SK-N-SH (cell line): Measurements from ENCODE around the gene SPINT2. TPM values are rescaled to one million over a fixed set of nuclear protein-coding genes. Genes with fewer than 3 reads are reported as not detected.

Experiments used
- CTCF ChIA-PET: fragments of 300-600, 350-600 bp; formaldehyde crosslinking; extraction: SDS; loops from one replicate; lab custom pipeline; 2021; lab: Yijun Ruan, JAX
- POLR2A ChIA-PET: fragments of 350-600 bp; sonication (Branson Sonifier 250); formaldehyde crosslinking; extraction: SDS; loops from one replicate; lab custom pipeline; 2020; ENCODE audit warnings: antibody characterized with exemption, inconsistent platforms; lab: Yijun Ruan, JAX
- DNase-seq: peaks from one replicate; pipeline ENCODE4 v3.0.0; 2012
- H2AFZ ChIP-seq: fragments of 200-600 bp; sonication (generic); 2 replicates; pipeline ENCODE4 v1.8.1; 2016; ENCODE audit warnings: antibody characterized with exemption, mild to moderate bottlenecking, low read depth
- H3F3A ChIP-seq: fragments of 200-600 bp; sonication (generic); replicated peaks from 2 replicates; pipeline ENCODE3; 2016; ENCODE audit warnings: antibody characterized with exemption, mild to moderate bottlenecking; ENCODE audit not compliant: insufficient read depth
- H3K27ac ChIP-seq, 2 experiments: fragments of 200-500 bp in 1 of 2; fragments of 200-600 bp in 1 of 2; sonication (Bioruptor generic) in 1 of 2; sonication (generic), shearing (Covaris generic) in 1 of 2; 2 replicates each; pipeline versions ENCODE4 v1.5.1 to v1.6.1; 2014 to 2016; ENCODE audit warnings: low read depth in 2 of 2, inconsistent platforms in 1 of 2, low read length in 1 of 2, mild to moderate bottlenecking in 1 of 2, mixed read lengths in 1 of 2
- H3K27me3 ChIP-seq: fragments of 200-600 bp; sonication (generic), shearing (Covaris generic); 2 replicates; pipeline ENCODE4 v1.6.1; 2016; ENCODE audit warnings: mixed run types; ENCODE audit not compliant: insufficient read depth
- H3K36me3 ChIP-seq, 2 experiments: fragments of 200-500 bp in 1 of 2; fragments of 200-600 bp in 1 of 2; sonication (Bioruptor generic) in 1 of 2; sonication (generic) in 1 of 2; replicated peaks in 1 of 2; 2 replicates each; pipeline versions ENCODE3 to v1.5.1; 2014 to 2016; ENCODE audit warnings: low read length in 1 of 2, mild to moderate bottlenecking in 1 of 2; ENCODE audit not compliant: insufficient read depth in 2 of 2, control insufficient read depth in 1 of 2
- H3K4me1 ChIP-seq, 2 experiments: fragments of 200-500 bp in 1 of 2; fragments of 200-600 bp in 1 of 2; sonication (Bioruptor generic) in 1 of 2; sonication (generic), shearing (Covaris generic) in 1 of 2; 2 replicates each; pipeline versions ENCODE4 v1.5.1 to v1.6.1; 2014 to 2016; ENCODE audit warnings: low read depth in 1 of 2, low read length in 1 of 2, mixed run types in 1 of 2; ENCODE audit not compliant: insufficient read depth in 2 of 2, control insufficient read depth in 1 of 2
- H3K4me2 ChIP-seq: fragments of 200-600 bp; sonication (generic), shearing (Covaris generic); 2 replicates; pipeline ENCODE4 v1.6.1; 2017; ENCODE audit warnings: mixed run types
- H3K4me3 ChIP-seq, 2 experiments: fragments of 200-500 bp in 1 of 2; fragments of 200-600 bp in 1 of 2; sonication (Bioruptor generic) in 1 of 2; sonication (generic), shearing (Covaris generic) in 1 of 2; 2 replicates each; pipeline versions ENCODE4 v1.5.1 to v1.8.1; 2014 to 2016; ENCODE audit warnings: low read depth in 2 of 2, inconsistent platforms in 1 of 2, low read length in 1 of 2, mild to moderate bottlenecking in 1 of 2, mixed read lengths in 1 of 2, moderate library complexity in 1 of 2
- H3K79me2 ChIP-seq: fragments of 200-600 bp; sonication (generic); 2 replicates; pipeline ENCODE4 v1.8.1; 2017; ENCODE audit warnings: mild to moderate bottlenecking; ENCODE audit not compliant: insufficient read depth
- H3K9ac ChIP-seq: fragments of 200-600 bp; sonication (generic); 2 replicates; pipeline ENCODE4 v1.6.1; 2017; ENCODE audit warnings: mixed run types
- H3K9me2 ChIP-seq: fragments of 200-600 bp; sonication (generic); 2 replicates; pipeline ENCODE4 v1.6.1; 2017; ENCODE audit warnings: mixed run types
- H3K9me3 ChIP-seq: fragments of 200-600 bp; sonication (generic); 2 replicates; pipeline ENCODE4 v1.6.1; 2017; ENCODE audit warnings: mixed run types, mild to moderate bottlenecking, moderate library complexity
- H4K20me1 ChIP-seq: fragments of 200-600 bp; sonication (generic); 2 replicates; pipeline ENCODE4 v1.6.1; 2017; ENCODE audit warnings: mild to moderate bottlenecking, mixed run types; ENCODE audit not compliant: insufficient read depth
- CHD2 ChIP-seq: fragments of 150-350 bp; IDR thresholded peaks from 2 replicates; pipeline ENCODE4 v1.6.1; 2018; ENCODE audit warnings: low read length; ENCODE audit not compliant: partially characterized antibody
- EP300 ChIP-seq, 2 experiments: IDR thresholded peaks; 2 replicates each; pipeline versions ENCODE4 v1.4.0 to v1.6.1; 2012; ENCODE audit warnings: borderline replicate concordance in 1 of 2, low read depth in 1 of 2, low read length in 1 of 2
- EZH2phosphoT487 ChIP-seq: fragments of 200-600 bp; sonication (generic); IDR thresholded peaks from 2 replicates; pipeline ENCODE4 v1.6.1; 2017; ENCODE audit warnings: low read depth, mixed run types, mild to moderate bottlenecking, antibody characterized with exemption, moderate library complexity, borderline replicate concordance
- FOXM1 ChIP-seq: IDR thresholded peaks from 2 replicates; pipeline ENCODE4 v1.4.0; 2012; ENCODE audit warnings: low read depth, mild to moderate bottlenecking
- GABPA ChIP-seq: IDR thresholded peaks from 2 replicates; pipeline ENCODE4 v1.4.0; 2012; ENCODE audit warnings: low read depth, mild to moderate bottlenecking
- GATA2 ChIP-seq: sonication (generic); formaldehyde crosslinking; IDR thresholded peaks from 2 replicates; pipeline ENCODE4 v1.5.0; 2020; ENCODE audit warnings: mild to moderate bottlenecking, missing genetic modification reagents
- JUND ChIP-seq: IDR thresholded peaks from 2 replicates; pipeline ENCODE4 v1.4.0; 2012
- MXI1 ChIP-seq: IDR thresholded peaks from 2 replicates; pipeline ENCODE4 v1.6.1; 2012; ENCODE audit warnings: mild to moderate bottlenecking, low read depth, low read length, improper control_type of control experiment
- POLR2AphosphoS5 ChIP-seq: IDR thresholded peaks from 2 replicates; pipeline ENCODE4 v1.6.1; 2012; ENCODE audit warnings: low read depth, low read length
- RAD21 ChIP-seq: IDR thresholded peaks from 2 replicates; pipeline ENCODE4 v1.6.1; 2012; ENCODE audit warnings: mild to moderate bottlenecking, low read length
- RXRA ChIP-seq: IDR thresholded peaks from 2 replicates; pipeline ENCODE4 v1.4.0; 2012; ENCODE audit warnings: low read depth, mild to moderate bottlenecking, borderline replicate concordance
- SMC3 ChIP-seq: IDR thresholded peaks from 2 replicates; pipeline ENCODE4 v1.6.1; 2012; ENCODE audit warnings: low read depth, low read length, improper control_type of control experiment
- TAF1 ChIP-seq: IDR thresholded peaks from 2 replicates; pipeline ENCODE4 v1.6.1; 2012; ENCODE audit warnings: low read depth, mild to moderate bottlenecking, low read length, moderate library complexity, borderline replicate concordance
- TCF12 ChIP-seq: IDR thresholded peaks from 2 replicates; pipeline ENCODE4 v1.4.0; 2012
- WGBS: methylation state at CpG from one replicate; pipeline ENCODE4 v1.1.6; 2017; ENCODE audit warnings: low lambda C conversion rate; 5-methylcytosine and 5-hydroxymethylcytosine counted together
- polyA plus RNA-seq, 3 experiments: library from polyadenylated mRNA; depleted of rRNA; stranded (reverse); fragments of >200 nt; gene quantifications; 2 replicates each; pipeline ENCODE4 v1.2.3, GENCODE V29; 2012
- TF ChIP-seq, protein P1 (sequence below): fragments of 200-600 bp; sonication (generic); IDR thresholded peaks from 2 replicates; pipeline ENCODE4 v1.6.1; 2017; ENCODE audit warnings: antibody characterized with exemption, mild to moderate bottlenecking, moderate library complexity
- TF ChIP-seq, protein P2 (sequence below): IDR thresholded peaks from 2 replicates; pipeline ENCODE4; 2012
- TF ChIP-seq, protein P3 (sequence below): fragments of 150-350 bp; IDR thresholded peaks from 2 replicates; pipeline ENCODE4 v1.6.1; 2016; ENCODE audit warnings: mild to moderate bottlenecking, low read depth, low read length
- TF ChIP-seq, protein P4 (sequence below): IDR thresholded peaks from 2 replicates; pipeline ENCODE4 v1.4.0; 2012; ENCODE audit warnings: low read depth, borderline replicate concordance
- TF ChIP-seq, protein P5 (sequence below): IDR thresholded peaks from 2 replicates; pipeline ENCODE4 v1.4.0; 2012; ENCODE audit warnings: low read depth, borderline replicate concordance

SPINT2 gene
- polyA plus RNA-seq, 1 of the 3 experiments (the other 2 are of a cell fraction): 1.0 TPM

DNA sequence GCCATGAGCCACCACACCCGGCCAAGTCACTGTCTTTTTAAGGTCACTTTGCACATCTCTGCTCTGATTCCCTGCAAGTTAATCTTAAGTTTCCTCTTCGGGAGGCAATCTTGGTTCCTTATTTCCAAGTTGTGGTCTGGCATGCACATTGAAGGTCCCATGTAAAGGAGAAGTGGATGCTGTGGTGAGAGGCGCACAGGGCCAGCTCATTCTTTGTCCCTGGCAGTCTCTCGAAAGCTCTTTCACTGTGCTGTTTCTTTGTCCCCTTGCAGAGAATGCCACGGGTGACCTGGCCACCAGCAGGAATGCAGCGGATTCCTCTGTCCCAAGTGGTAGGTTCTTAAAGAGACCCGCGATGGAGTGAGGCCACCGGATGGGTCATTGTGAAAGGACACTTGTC is 23.2 kb downstream of the SPINT2 start:
- H3K9ac ChIP-seq: no peak overlapping the region
- ChIA-PET CTCF (interaction anchor here (1.5 kb wide), 1 partner anchor 385 kb away, joined by 4 read pairs; no protein-coding TSS in a partner anchor), POLR2A (no interaction called here)
- H3K27ac ChIP-seq: peak overlapping the region in 1 of 2 experiments; percentile 77; a peak in 2 of 4 replicates
- H3K9me2 ChIP-seq: no peaks in the 10 kb centered on the region
- WGBS: 91% methylated on average over 9 of the region's 9 CpGs
- no peak for DNase-seq
- no peaks in the 10 kb centered on the region for H3F3A ChIP-seq
- H3K4me1 ChIP-seq: peaks cover 0 to 17% of the 10 kb centered on the region in 2 experiments; a peak in 1 of 4 replicates
- no peaks in the 10 kb centered on the region for H3K27me3 ChIP-seq
- no peaks in the 10 kb centered on the region for H3K9me3 ChIP-seq
- H3K4me2 ChIP-seq: no peak overlapping the region
- H3K4me3 ChIP-seq: no peak overlapping the region
- H4K20me1 ChIP-seq: no peaks in the 10 kb centered on the region
- H2AFZ ChIP-seq: no peak overlapping the region
- no peaks in the 10 kb centered on the region for H3K79me2 ChIP-seq
- TF ChIP-seq GABPA (no peak), EP300 (IDR thresholded peaks at IDR 0.05; ENCODE audit: borderline replicate concordance in 1 of 2, low read depth in 1 of 2, low read length in 1 of 2) (no peak), CHD2 (no peak), TAF1 (no peak)
- TF ChIP-seq, protein P1, sequence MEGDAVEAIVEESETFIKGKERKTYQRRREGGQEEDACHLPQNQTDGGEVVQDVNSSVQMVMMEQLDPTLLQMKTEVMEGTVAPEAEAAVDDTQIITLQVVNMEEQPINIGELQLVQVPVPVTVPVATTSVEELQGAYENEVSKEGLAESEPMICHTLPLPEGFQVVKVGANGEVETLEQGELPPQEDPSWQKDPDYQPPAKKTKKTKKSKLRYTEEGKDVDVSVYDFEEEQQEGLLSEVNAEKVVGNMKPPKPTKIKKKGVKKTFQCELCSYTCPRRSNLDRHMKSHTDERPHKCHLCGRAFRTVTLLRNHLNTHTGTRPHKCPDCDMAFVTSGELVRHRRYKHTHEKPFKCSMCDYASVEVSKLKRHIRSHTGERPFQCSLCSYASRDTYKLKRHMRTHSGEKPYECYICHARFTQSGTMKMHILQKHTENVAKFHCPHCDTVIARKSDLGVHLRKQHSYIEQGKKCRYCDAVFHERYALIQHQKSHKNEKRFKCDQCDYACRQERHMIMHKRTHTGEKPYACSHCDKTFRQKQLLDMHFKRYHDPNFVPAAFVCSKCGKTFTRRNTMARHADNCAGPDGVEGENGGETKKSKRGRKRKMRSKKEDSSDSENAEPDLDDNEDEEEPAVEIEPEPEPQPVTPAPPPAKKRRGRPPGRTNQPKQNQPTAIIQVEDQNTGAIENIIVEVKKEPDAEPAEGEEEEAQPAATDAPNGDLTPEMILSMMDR: no peak
- H3K36me3 ChIP-seq: no peaks in the 10 kb centered on the region

DNA sequence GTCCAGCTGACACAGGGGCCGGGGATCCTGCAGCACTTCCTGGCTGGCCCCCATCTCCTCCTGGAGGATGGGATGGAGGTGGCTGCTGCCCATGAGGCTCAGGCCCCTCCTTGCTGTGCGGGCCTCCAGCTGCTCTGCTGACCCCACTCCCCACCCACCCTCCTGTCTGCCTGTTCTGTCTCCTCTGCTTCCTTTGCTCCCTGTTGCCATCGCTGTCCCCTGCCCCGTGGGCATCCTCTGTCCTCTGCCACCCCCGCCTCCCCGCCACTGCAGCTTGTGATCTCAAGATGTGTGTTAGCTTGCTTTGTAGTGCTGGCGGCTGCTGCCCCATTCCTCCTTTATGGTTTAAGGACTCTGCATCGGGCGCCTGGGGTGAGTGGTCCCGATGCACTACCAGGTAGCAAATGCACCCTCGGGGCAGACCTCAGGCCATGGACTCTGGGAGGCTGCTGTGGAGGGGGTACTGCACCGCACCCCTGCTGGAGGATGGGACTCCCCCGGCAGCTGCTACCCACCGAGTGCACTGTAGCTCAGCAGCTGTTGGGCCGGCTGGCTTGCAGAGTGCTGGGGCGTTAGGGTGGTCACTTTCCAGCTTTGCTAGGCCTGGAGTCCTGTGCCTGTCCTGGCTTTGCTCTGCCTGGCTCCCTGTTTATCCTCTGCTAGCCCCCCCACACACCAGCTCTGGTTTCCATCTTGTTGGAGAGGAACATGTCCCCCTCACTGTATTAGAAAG is 23.9 kb downstream of the SPINT2 start:
- H3K9me2 ChIP-seq: no peaks in the 10 kb centered on the region
- H3K79me2 ChIP-seq: no peaks in the 10 kb centered on the region
- ChIA-PET CTCF (interaction anchor here (1.1 to 1.5 kb wide), 2 partner anchors 44 to 386 kb away, joined by 3 to 4 read pairs; no protein-coding TSS in a partner anchor), POLR2A (no interaction called here)
- H3K4me3 ChIP-seq: no peak overlapping the region
- no peaks in the 10 kb centered on the region for H3K27me3 ChIP-seq
- no peaks in the 10 kb centered on the region for H4K20me1 ChIP-seq
- DNase-seq: peak; percentile 76
- H3F3A ChIP-seq: no peaks in the 10 kb centered on the region
- peak overlapping the region in 1 of 2 experiments; percentile 77; a peak in 2 of 4 replicates for H3K27ac ChIP-seq
- H3K9me3 ChIP-seq: no peaks in the 10 kb centered on the region
- H3K9ac ChIP-seq: no peak overlapping the region
- 53% methylated on average over 8 of the region's 16 CpGs for WGBS
- H2AFZ ChIP-seq: no peak overlapping the region
- H3K4me1 ChIP-seq: peaks cover 0 to 17% of the 10 kb centered on the region in 2 experiments; a peak in 1 of 4 replicates
- H3K4me2 ChIP-seq: no peak overlapping the region
- no peaks in the 10 kb centered on the region for H3K36me3 ChIP-seq
- no peak for TF ChIP-seq GATA2
- TF ChIP-seq, protein P2, sequence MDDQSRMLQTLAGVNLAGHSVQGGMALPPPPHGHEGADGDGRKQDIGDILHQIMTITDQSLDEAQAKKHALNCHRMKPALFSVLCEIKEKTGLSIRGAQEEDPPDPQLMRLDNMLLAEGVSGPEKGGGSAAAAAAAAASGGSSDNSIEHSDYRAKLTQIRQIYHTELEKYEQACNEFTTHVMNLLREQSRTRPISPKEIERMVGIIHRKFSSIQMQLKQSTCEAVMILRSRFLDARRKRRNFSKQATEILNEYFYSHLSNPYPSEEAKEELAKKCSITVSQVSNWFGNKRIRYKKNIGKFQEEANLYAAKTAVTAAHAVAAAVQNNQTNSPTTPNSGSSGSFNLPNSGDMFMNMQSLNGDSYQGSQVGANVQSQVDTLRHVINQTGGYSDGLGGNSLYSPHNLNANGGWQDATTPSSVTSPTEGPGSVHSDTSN: no peak
- no peak for TF ChIP-seq RAD21
- no peak for TF ChIP-seq JUND
- TF ChIP-seq GABPA: no peak
- TF ChIP-seq FOXM1: no peak
- TF ChIP-seq, protein P3, sequence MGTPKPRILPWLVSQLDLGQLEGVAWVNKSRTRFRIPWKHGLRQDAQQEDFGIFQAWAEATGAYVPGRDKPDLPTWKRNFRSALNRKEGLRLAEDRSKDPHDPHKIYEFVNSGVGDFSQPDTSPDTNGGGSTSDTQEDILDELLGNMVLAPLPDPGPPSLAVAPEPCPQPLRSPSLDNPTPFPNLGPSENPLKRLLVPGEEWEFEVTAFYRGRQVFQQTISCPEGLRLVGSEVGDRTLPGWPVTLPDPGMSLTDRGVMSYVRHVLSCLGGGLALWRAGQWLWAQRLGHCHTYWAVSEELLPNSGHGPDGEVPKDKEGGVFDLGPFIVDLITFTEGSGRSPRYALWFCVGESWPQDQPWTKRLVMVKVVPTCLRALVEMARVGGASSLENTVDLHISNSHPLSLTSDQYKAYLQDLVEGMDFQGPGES: no peak
- TF ChIP-seq SMC3: no peak
- no peak for TF ChIP-seq TCF12
- TF ChIP-seq EP300 (IDR thresholded peaks at IDR 0.05; ENCODE audit: borderline replicate concordance in 1 of 2, low read depth in 1 of 2, low read length in 1 of 2): no peak
- no peak for TF ChIP-seq MXI1
- TF ChIP-seq, protein P4, sequence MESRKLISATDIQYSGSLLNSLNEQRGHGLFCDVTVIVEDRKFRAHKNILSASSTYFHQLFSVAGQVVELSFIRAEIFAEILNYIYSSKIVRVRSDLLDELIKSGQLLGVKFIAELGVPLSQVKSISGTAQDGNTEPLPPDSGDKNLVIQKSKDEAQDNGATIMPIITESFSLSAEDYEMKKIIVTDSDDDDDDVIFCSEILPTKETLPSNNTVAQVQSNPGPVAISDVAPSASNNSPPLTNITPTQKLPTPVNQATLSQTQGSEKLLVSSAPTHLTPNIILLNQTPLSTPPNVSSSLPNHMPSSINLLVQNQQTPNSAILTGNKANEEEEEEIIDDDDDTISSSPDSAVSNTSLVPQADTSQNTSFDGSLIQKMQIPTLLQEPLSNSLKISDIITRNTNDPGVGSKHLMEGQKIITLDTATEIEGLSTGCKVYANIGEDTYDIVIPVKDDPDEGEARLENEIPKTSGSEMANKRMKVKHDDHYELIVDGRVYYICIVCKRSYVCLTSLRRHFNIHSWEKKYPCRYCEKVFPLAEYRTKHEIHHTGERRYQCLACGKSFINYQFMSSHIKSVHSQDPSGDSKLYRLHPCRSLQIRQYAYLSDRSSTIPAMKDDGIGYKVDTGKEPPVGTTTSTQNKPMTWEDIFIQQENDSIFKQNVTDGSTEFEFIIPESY: no peak
- no peak for TF ChIP-seq EZH2phosphoT487
- TF ChIP-seq POLR2AphosphoS5: no peak
- no peak for TF ChIP-seq TAF1
- no peak for TF ChIP-seq RXRA
- TF ChIP-seq, protein P5, sequence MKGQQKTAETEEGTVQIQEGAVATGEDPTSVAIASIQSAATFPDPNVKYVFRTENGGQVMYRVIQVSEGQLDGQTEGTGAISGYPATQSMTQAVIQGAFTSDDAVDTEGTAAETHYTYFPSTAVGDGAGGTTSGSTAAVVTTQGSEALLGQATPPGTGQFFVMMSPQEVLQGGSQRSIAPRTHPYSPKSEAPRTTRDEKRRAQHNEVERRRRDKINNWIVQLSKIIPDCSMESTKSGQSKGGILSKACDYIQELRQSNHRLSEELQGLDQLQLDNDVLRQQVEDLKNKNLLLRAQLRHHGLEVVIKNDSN: no peak
- no peak for TF ChIP-seq CHD2
